A549 treated with DMSO at 1 μM for 4 hours (cell line): ENCODE measurements around the gene BRWD1. TPM values are rescaled to one million over a fixed set of nuclear protein-coding genes. Genes with fewer than 3 reads are reported as not detected.

Source experiments
- total RNA-seq: library from RNA; stranded (reverse); fragments of 200-300 nt; extraction: Qiagen RNA extraction; gene quantifications from 5 replicates; pipeline ENCODE4 v1.2.3, GENCODE V29; 2022; ENCODE audit warnings: low read depth

BRWD1 gene
- 8.2 to 15.3 TPM (median 11.2 TPM) in 5 replicates for total RNA-seq

GRCh38 chr21:39313571-39314142 is at the start of gene BRWD1:
Gene BRWD1 (minus strand): TSS chr21:39313632. CDS start chr21:39313491, 141 bp downstream.

GRCh38 chr21:39348355-39349210 is 35.2 kb upstream of the BRWD1 start, which contains the start of gene HMGN1:
Gene HMGN1 (minus strand): TSS chr21:39349088. CDS start chr21:39348917, 171 bp downstream.

GRCh38 chr21:39183272-39184049 is 130.0 kb downstream of the BRWD1 start, which contains the start of gene PSMG1:
Gene PSMG1 (minus strand): TSS chr21:39183451. CDS start chr21:39183385, 66 bp downstream.

Other genes starting within 250 kb of the BRWD1 start
- gene PSMG1, start 130.2 kb downstream of the BRWD1 start, total RNA-seq = 75.2 to 99.6 TPM (median 89.4 TPM) in 5 replicates
- 166 to 188 TPM (median 176 TPM) in 5 replicates for gene HMGN1, start 35.5 kb upstream of the BRWD1 start, total RNA-seq
- gene LCA5L, start 132.1 kb upstream of the BRWD1 start, total RNA-seq = 1.3 to 1.8 TPM (median 1.4 TPM) in 5 replicates
- 1.00 to 1.8 TPM (median 1.4 TPM) in 5 replicates for gene SH3BGR, start 138.3 kb upstream of the BRWD1 start, total RNA-seq